ENCODE data around the gene CCDC106.

CCDC106 gene

GRCh38 chr19:55652311-55653128 is 4.5 kb downstream of the CCDC106 start:
- Histone ChIP-seq H3K9me3 (ENCODE audit: control insufficient read depth, low read length) (no peaks in the 10 kb centered on the region), H3K27ac (ENCODE audit: low read depth, low read length, severe bottlenecking) (no peak overlapping the region), H3K4me3 (ENCODE audit: extremely low read depth, insufficient read depth, low read length, poor library complexity, severe bottlenecking) (no peak overlapping the region), H3K36me3 (ENCODE audit: control insufficient read depth, insufficient read depth, low read length) (peaks cover 36% of the 10 kb centered on the region), H3K4me1 (ENCODE audit: control insufficient read depth, insufficient read depth, low read length, poor library complexity, severe bottlenecking) (peaks cover 11% of the 10 kb centered on the region)
- 87 to 89% methylated on average over 49 to 55 of the region's 71 CpGs for WGBS, 2 experiments (ENCODE audit: insufficient coverage in 2 of 2)

GRCh38 chr19:55653651-55654322 is 5.8 kb downstream of the CCDC106 start:
- Histone ChIP-seq H3K4me1 (ENCODE audit: control insufficient read depth, insufficient read depth, low read length, poor library complexity, severe bottlenecking) (peaks cover 24% of the 10 kb centered on the region), H3K9me3 (ENCODE audit: control insufficient read depth, low read length) (no peaks in the 10 kb centered on the region), H3K27ac (ENCODE audit: low read depth, low read length, severe bottlenecking) (peak overlapping the region; percentile 100), H3K4me3 (ENCODE audit: extremely low read depth, insufficient read depth, low read length, poor library complexity, severe bottlenecking) (peak overlapping the region; percentile 99), H3K36me3 (ENCODE audit: control insufficient read depth, insufficient read depth, low read length) (peaks cover 44% of the 10 kb centered on the region)
- WGBS, 2 experiments (ENCODE audit: insufficient coverage in 2 of 2) = 0% methylated on average over 51 to 56 of the region's 57 CpGs

GRCh38 chr19:55654323-55654867 is 6.4 kb downstream of the CCDC106 start:
- Histone ChIP-seq H3K4me1 (ENCODE audit: control insufficient read depth, insufficient read depth, low read length, poor library complexity, severe bottlenecking) (peaks cover 26% of the 10 kb centered on the region), H3K27ac (ENCODE audit: low read depth, low read length, severe bottlenecking) (peak overlapping the region; percentile 100), H3K4me3 (ENCODE audit: extremely low read depth, insufficient read depth, low read length, poor library complexity, severe bottlenecking) (peak overlapping the region; percentile 99), H3K36me3 (ENCODE audit: control insufficient read depth, insufficient read depth, low read length) (peaks cover 50% of the 10 kb centered on the region), H3K9me3 (ENCODE audit: control insufficient read depth, low read length) (no peaks in the 10 kb centered on the region)
- 0 to 1% methylated on average over 37 to 44 of the region's 52 CpGs for WGBS, 2 experiments (ENCODE audit: insufficient coverage in 2 of 2)

GRCh38 chr19:55654868-55655647 is 7.0 kb downstream of the CCDC106 start, which contains the start of gene U2AF2:
Gene U2AF2 (plus strand): TSS chr19:55655035. CDS start chr19:55655105, 70 bp downstream.
- H3K4me1 ChIP-seq (ENCODE audit: control insufficient read depth, insufficient read depth, low read length, poor library complexity, severe bottlenecking) = peaks cover 31% of the 10 kb centered on the region
- H3K4me3 ChIP-seq (ENCODE audit: extremely low read depth, insufficient read depth, low read length, poor library complexity, severe bottlenecking) = peak within 1 kb of the TSS; percentile 99
- H3K36me3 ChIP-seq (ENCODE audit: control insufficient read depth, insufficient read depth, low read length) = peaks cover 54% of the 10 kb centered on the region

GRCh38 chr19:55655648-55656040 is 7.6 kb downstream of the CCDC106 start:
- Histone ChIP-seq H3K4me3 (ENCODE audit: extremely low read depth, insufficient read depth, low read length, poor library complexity, severe bottlenecking) (peak overlapping the region; percentile 99), H3K9me3 (ENCODE audit: control insufficient read depth, low read length) (no peaks in the 10 kb centered on the region), H3K36me3 (ENCODE audit: control insufficient read depth, insufficient read depth, low read length) (peaks cover 54% of the 10 kb centered on the region), H3K4me1 (ENCODE audit: control insufficient read depth, insufficient read depth, low read length, poor library complexity, severe bottlenecking) (peaks cover 31% of the 10 kb centered on the region), H3K27ac (ENCODE audit: low read depth, low read length, severe bottlenecking) (peak overlapping the region; percentile 100)
- 0 to 1% methylated on average over 12 to 15 of the region's 19 CpGs for WGBS, 2 experiments (ENCODE audit: insufficient coverage in 2 of 2)

More at GRCh38 chr19:55654868-55655647, 7.0 kb downstream of the CCDC106 start, which contains the start of gene U2AF2:
- Histone ChIP-seq H3K27ac (ENCODE audit: low read depth, low read length, severe bottlenecking) (peak within 1 kb of the TSS; percentile 100), H3K9me3 (ENCODE audit: control insufficient read depth, low read length) (no peaks in the 10 kb centered on the region)
- WGBS, 2 experiments (ENCODE audit: insufficient coverage in 2 of 2) = 0% methylated on average over 57 to 66 of the region's 95 CpGs

GRCh38 chr19:55656552-55656951 is 8.5 kb downstream of the CCDC106 start:
- H3K4me3 ChIP-seq (ENCODE audit: extremely low read depth, insufficient read depth, low read length, poor library complexity, severe bottlenecking) = peak overlapping the region; percentile 99
- peaks cover 57% of the 10 kb centered on the region for H3K36me3 ChIP-seq (ENCODE audit: control insufficient read depth, insufficient read depth, low read length)
- WGBS, 2 experiments (ENCODE audit: insufficient coverage in 2 of 2) = 77 to 84% methylated on average over 7 of the region's 7 CpGs
- H3K9me3 ChIP-seq (ENCODE audit: control insufficient read depth, low read length) = no peaks in the 10 kb centered on the region
- H3K4me1 ChIP-seq (ENCODE audit: control insufficient read depth, insufficient read depth, low read length, poor library complexity, severe bottlenecking) = peaks cover 37% of the 10 kb centered on the region
- H3K27ac ChIP-seq (ENCODE audit: low read depth, low read length, severe bottlenecking) = no peak overlapping the region

- Histone ChIP-seq H3K36me3 (ENCODE audit: control insufficient read depth, insufficient read depth, low read length) (peaks cover 62% of the 10 kb centered on the region), H3K4me1 (ENCODE audit: control insufficient read depth, insufficient read depth, low read length, poor library complexity, severe bottlenecking) (peaks cover 37% of the 10 kb centered on the region), H3K9me3 (ENCODE audit: control insufficient read depth, low read length) (no peaks in the 10 kb centered on the region), H3K27ac (ENCODE audit: low read depth, low read length, severe bottlenecking) (no peak overlapping the region), H3K4me3 (ENCODE audit: extremely low read depth, insufficient read depth, low read length, poor library complexity, severe bottlenecking) (peak overlapping the region; percentile 99)
- 80 to 83% methylated on average over 16 to 18 of the region's 18 CpGs for WGBS, 2 experiments (ENCODE audit: insufficient coverage in 2 of 2)
Observed at GRCh38 chr19:55656988-55657747, 9.2 kb downstream of the CCDC106 start.

GRCh38 chr19:55658846-55659459 is 10.9 kb downstream of the CCDC106 start:
- H3K36me3 ChIP-seq (ENCODE audit: control insufficient read depth, insufficient read depth, low read length) = peaks cover 73% of the 10 kb centered on the region
- no peak overlapping the region for H3K4me3 ChIP-seq (ENCODE audit: extremely low read depth, insufficient read depth, low read length, poor library complexity, severe bottlenecking)
- H3K4me1 ChIP-seq (ENCODE audit: control insufficient read depth, insufficient read depth, low read length, poor library complexity, severe bottlenecking) = peaks cover 37% of the 10 kb centered on the region
- H3K27ac ChIP-seq (ENCODE audit: low read depth, low read length, severe bottlenecking) = no peak overlapping the region
- WGBS, 2 experiments (ENCODE audit: insufficient coverage in 2 of 2) = 97 to 98% methylated on average over 33 to 34 of the region's 37 CpGs
- H3K9me3 ChIP-seq (ENCODE audit: control insufficient read depth, low read length) = no peaks in the 10 kb centered on the region

- H3K27ac ChIP-seq (ENCODE audit: low read depth, low read length, severe bottlenecking) = no peak overlapping the region
- no peaks in the 10 kb centered on the region for H3K9me3 ChIP-seq (ENCODE audit: control insufficient read depth, low read length)
- peaks cover 82% of the 10 kb centered on the region for H3K36me3 ChIP-seq (ENCODE audit: control insufficient read depth, insufficient read depth, low read length)
- 100% methylated on average over 3 of the region's 9 CpGs; no CpG with 5 or more reads in 1 of the 2 experiments for WGBS, 2 experiments (ENCODE audit: insufficient coverage in 2 of 2)
- H3K4me3 ChIP-seq (ENCODE audit: extremely low read depth, insufficient read depth, low read length, poor library complexity, severe bottlenecking) = no peak overlapping the region
- peaks cover 37% of the 10 kb centered on the region for H3K4me1 ChIP-seq (ENCODE audit: control insufficient read depth, insufficient read depth, low read length, poor library complexity, severe bottlenecking)
Observed at GRCh38 chr19:55659822-55660221, 11.8 kb downstream of the CCDC106 start.
